ENCODE results near the gene NDUFAB1. TPM values are rescaled to one million over a fixed set of nuclear protein-coding genes. Genes with fewer than 3 reads are reported as not detected.

Gene NDUFAB1
- total RNA-seq, 1 experiment from 2014 or later = 166 TPM

GRCh38 chr16:23640931-23641765, 45.0 kb upstream of the NDUFAB1 start, which contains the start of the genes DCTN5 and PALB2:
Gene DCTN5 (plus strand): TSS chr16:23641466. CDS start chr16:23641543, 77 bp downstream.
Gene PALB2 (minus strand): TSS chr16:23641310. CDS start chr16:23641157, 153 bp downstream.
- in situ Hi-C loops (cut with HindIII; ENCODE audit: low pct_unique_long_range_greater_than_20kb, low sequenced_read_pairs) = no loop called here
- POLR2A ChIA-PET = no interaction called here

GRCh38 chr16:23640615-23640930, 44.5 kb upstream of the NDUFAB1 start:
- Histone ChIP-seq H3K4me3 (ENCODE audit: low read depth in 2 of 2, low read length in 2 of 2) (peak overlapping the region; percentile 96 to 98), H3K27me3 (ENCODE audit: control insufficient read depth, insufficient read depth, low read length) (no peaks in the 10 kb centered on the region), H3K9me3 (ENCODE audit: control insufficient read depth, insufficient read depth, low read depth, low read length) (no peaks in the 10 kb centered on the region), H3K27ac (ENCODE audit: low read length) (peak overlapping the region; percentile 97), H3K36me3 (ENCODE audit: control insufficient read depth, insufficient read depth, low read length) (peaks cover 17% of the 10 kb centered on the region), H3K4me1 (ENCODE audit: control insufficient read depth, insufficient read depth, low read length) (0 out of 2 replicates have a peak, but pooled peaks cover 3% of the 10 kb centered on the region)
- intact Hi-C loops (cut with micrococcal nuclease; ENCODE audit: unreplicated experiment) = no loop called here
- DNase-seq (ENCODE audit: low read depth, low spot score) = no peak
- no TSS peak for BruUV-seq (replicated peaks)
- ATAC-seq = peak; percentile 18
- ChIA-PET CTCF (no interaction called here), POLR2A (no interaction called here)
- in situ Hi-C loops (cut with HindIII; ENCODE audit: low pct_unique_long_range_greater_than_20kb, low sequenced_read_pairs) = no loop called here
- TF ChIP-seq REST (IDR thresholded peaks at IDR 0.05; ENCODE audit: insufficient read depth in 1 of 2, low read depth in 2 of 2, low read length in 1 of 2) (no peak), SIN3A (IDR thresholded peaks at IDR 0.05; ENCODE audit: borderline replicate concordance, insufficient read depth, low read depth, low read length) (no peak), CTCF (IDR thresholded peaks at IDR 0.05) (no peak), TCF7L2 (IDR thresholded peaks at IDR 0.05; ENCODE audit: low read depth, low read length) (no peak)

More at GRCh38 chr16:23640931-23641765, 45.0 kb upstream of the NDUFAB1 start, which contains the start of the genes DCTN5 and PALB2:
- TF ChIP-seq SIN3A (IDR thresholded peaks at IDR 0.05; ENCODE audit: borderline replicate concordance, insufficient read depth, low read depth, low read length) (peak; percentile 80; the same call in 1 of the 2 replicates), REST (IDR thresholded peaks at IDR 0.05; ENCODE audit: insufficient read depth in 1 of 2, low read depth in 2 of 2, low read length in 1 of 2) (peak in 1 of 2 experiments; percentile 40; a peak in 1 of 4 replicates), TCF7L2 (IDR thresholded peaks at IDR 0.05; ENCODE audit: low read depth, low read length) (peak; percentile 66), POLR2AphosphoS5 (IDR thresholded peaks at IDR 0.05; ENCODE audit: low read depth, low read length) (peak; percentile 88), CTCF (IDR thresholded peaks at IDR 0.05) (no peak)
- H3K4me1 ChIP-seq (ENCODE audit: control insufficient read depth, insufficient read depth, low read length) = 0 out of 2 replicates have a peak, but pooled peaks cover 3% of the 10 kb centered on the region
- no TSS peak for BruUV-seq (replicated peaks)
- intact Hi-C loops (cut with micrococcal nuclease; ENCODE audit: unreplicated experiment) = no loop called here
- peak within 1 kb of the TSS; percentile 96 to 98 for H3K4me3 ChIP-seq (ENCODE audit: low read depth in 2 of 2, low read length in 2 of 2)
- DNase-seq (ENCODE audit: low read depth, low spot score) (peak; percentile 77), ATAC-seq (peak; percentile 98)
- CTCF ChIA-PET = no interaction called here
- no peaks in the 10 kb centered on the region for H3K27me3 ChIP-seq (ENCODE audit: control insufficient read depth, insufficient read depth, low read length)
- H3K36me3 ChIP-seq (ENCODE audit: control insufficient read depth, insufficient read depth, low read length) = peaks cover 12% of the 10 kb centered on the region
- H3K9me3 ChIP-seq (ENCODE audit: control insufficient read depth, insufficient read depth, low read depth, low read length) = no peaks in the 10 kb centered on the region
- peak within 1 kb of the TSS; percentile 97 for H3K27ac ChIP-seq (ENCODE audit: low read length)

Data from Panc1 (cell line).